KMS-11 (cell line): ENCODE measurements around the gene MAPK14.

Source experiments
- H2AFZ ChIP-seq: fragments of 200-600 bp; sonication (generic); 2 replicates; pipeline ENCODE4 v1.6.1; 2016; ENCODE audit warnings: antibody characterized with exemption, mixed run types, low read depth
- H3K27ac ChIP-seq: fragments of 200-600 bp; sonication (generic); 2 replicates; pipeline ENCODE4 v1.6.1; 2016; ENCODE audit warnings: mild to moderate bottlenecking, mixed run types
- H3K27me3 ChIP-seq: fragments of 200-600 bp; sonication (generic); 2 replicates; pipeline ENCODE4 v1.6.1; 2017; ENCODE audit warnings: mild to moderate bottlenecking, low read depth, mixed run types, moderate library complexity; ENCODE audit not compliant: insufficient read depth
- H3K36me3 ChIP-seq: fragments of 200-600 bp; sonication (generic); 2 replicates; pipeline ENCODE4 v1.6.1; 2017; ENCODE audit warnings: mild to moderate bottlenecking, mixed run types; ENCODE audit not compliant: insufficient read depth
- H3K4me1 ChIP-seq: fragments of 200-600 bp; sonication (generic); 2 replicates; pipeline ENCODE4 v1.6.1; 2016; ENCODE audit warnings: mild to moderate bottlenecking, low read depth, mixed run types; ENCODE audit not compliant: poor library complexity, severe bottlenecking
- H3K4me2 ChIP-seq: fragments of 200-600 bp; sonication (generic); 2 replicates; pipeline ENCODE4 v1.7.0; 2016; ENCODE audit warnings: mild to moderate bottlenecking, mixed run types
- H3K4me3 ChIP-seq: fragments of 200-600 bp; sonication (generic); IDR thresholded peaks from 2 replicates; pipeline ENCODE4 v1.6.1; 2017; ENCODE audit warnings: low read depth, low read length, mixed read lengths; ENCODE audit not compliant: insufficient read depth
- H3K79me2 ChIP-seq: fragments of 200-600 bp; sonication (generic); 2 replicates; pipeline ENCODE4 v1.6.1; 2016; ENCODE audit warnings: low read depth, mixed run types; ENCODE audit not compliant: insufficient read depth
- H3K9ac ChIP-seq: fragments of 200-600 bp; sonication (generic); 2 replicates; pipeline ENCODE4 v1.6.1; 2016; ENCODE audit warnings: mild to moderate bottlenecking, mixed run types
- H4K20me1 ChIP-seq: fragments of 200-600 bp; sonication (generic); 2 replicates; pipeline ENCODE4 v1.6.1; 2016; ENCODE audit warnings: mild to moderate bottlenecking, mixed run types; ENCODE audit not compliant: insufficient read depth
- TF ChIP-seq, protein P1 (sequence below): fragments of 200-600 bp; sonication (generic); conservative IDR thresholded peaks from 2 replicates; pipeline ENCODE4 v1.6.1; 2017; ENCODE audit warnings: low read depth, mild to moderate bottlenecking, antibody characterized with exemption, low read length, moderate library complexity, mixed read lengths

The MAPK14 gene

DNA sequence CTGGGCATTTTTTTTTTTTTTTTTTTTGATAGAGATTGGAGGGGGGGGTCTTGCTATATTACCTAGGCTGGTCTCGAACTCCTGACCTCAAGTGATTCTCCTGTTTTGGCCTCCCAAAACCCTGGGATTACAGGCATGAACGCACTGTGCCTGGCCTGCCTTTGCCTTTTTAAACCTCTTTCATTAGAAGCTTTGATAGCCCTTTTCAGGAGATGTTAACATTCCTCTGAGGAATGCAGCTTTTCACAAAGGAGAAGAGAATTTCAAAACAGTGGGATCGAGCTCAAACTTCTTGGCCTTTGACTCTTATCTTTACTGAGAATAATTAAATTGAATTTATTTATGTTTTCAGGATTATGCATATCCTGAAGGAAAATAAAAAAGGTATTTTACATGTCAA lies 34.5 kb upstream of the MAPK14 start:
- H3K27me3 ChIP-seq: no peaks in the 10 kb centered on the region
- TF ChIP-seq, protein P1, sequence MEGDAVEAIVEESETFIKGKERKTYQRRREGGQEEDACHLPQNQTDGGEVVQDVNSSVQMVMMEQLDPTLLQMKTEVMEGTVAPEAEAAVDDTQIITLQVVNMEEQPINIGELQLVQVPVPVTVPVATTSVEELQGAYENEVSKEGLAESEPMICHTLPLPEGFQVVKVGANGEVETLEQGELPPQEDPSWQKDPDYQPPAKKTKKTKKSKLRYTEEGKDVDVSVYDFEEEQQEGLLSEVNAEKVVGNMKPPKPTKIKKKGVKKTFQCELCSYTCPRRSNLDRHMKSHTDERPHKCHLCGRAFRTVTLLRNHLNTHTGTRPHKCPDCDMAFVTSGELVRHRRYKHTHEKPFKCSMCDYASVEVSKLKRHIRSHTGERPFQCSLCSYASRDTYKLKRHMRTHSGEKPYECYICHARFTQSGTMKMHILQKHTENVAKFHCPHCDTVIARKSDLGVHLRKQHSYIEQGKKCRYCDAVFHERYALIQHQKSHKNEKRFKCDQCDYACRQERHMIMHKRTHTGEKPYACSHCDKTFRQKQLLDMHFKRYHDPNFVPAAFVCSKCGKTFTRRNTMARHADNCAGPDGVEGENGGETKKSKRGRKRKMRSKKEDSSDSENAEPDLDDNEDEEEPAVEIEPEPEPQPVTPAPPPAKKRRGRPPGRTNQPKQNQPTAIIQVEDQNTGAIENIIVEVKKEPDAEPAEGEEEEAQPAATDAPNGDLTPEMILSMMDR: no peak
- no peaks in the 10 kb centered on the region for H3K36me3 ChIP-seq
- no peaks in the 10 kb centered on the region for H3K79me2 ChIP-seq
- no peak overlapping the region for H3K4me3 ChIP-seq
- no peak overlapping the region for H3K27ac ChIP-seq
- no peak overlapping the region for H3K4me2 ChIP-seq
- no peak overlapping the region for H2AFZ ChIP-seq
- no peaks in the 10 kb centered on the region for H3K4me1 ChIP-seq
- H3K9ac ChIP-seq: no peak overlapping the region
- no peaks in the 10 kb centered on the region for H4K20me1 ChIP-seq

GRCh38 chr6:36000451-36000850 lies 27.2 kb upstream of the MAPK14 start:
- no peak overlapping the region for H2AFZ ChIP-seq
- H3K4me3 ChIP-seq: no peak overlapping the region
- H3K4me1 ChIP-seq: no peaks in the 10 kb centered on the region
- H3K4me2 ChIP-seq: no peak overlapping the region
- no peak overlapping the region for H3K9ac ChIP-seq
- H3K27ac ChIP-seq: no peak overlapping the region
- TF ChIP-seq, protein P1: no peak
- no peaks in the 10 kb centered on the region for H3K27me3 ChIP-seq
- no peaks in the 10 kb centered on the region for H3K36me3 ChIP-seq
- H3K79me2 ChIP-seq: no peaks in the 10 kb centered on the region
- H4K20me1 ChIP-seq: no peaks in the 10 kb centered on the region

GRCh38 chr6:36015666-36016065 lies 11.9 kb upstream of the MAPK14 start:
- no peaks in the 10 kb centered on the region for H4K20me1 ChIP-seq
- H3K27ac ChIP-seq: no peak overlapping the region
- TF ChIP-seq, protein P1: no peak
- no peaks in the 10 kb centered on the region for H3K36me3 ChIP-seq
- H3K27me3 ChIP-seq: no peaks in the 10 kb centered on the region
- no peak overlapping the region for H2AFZ ChIP-seq
- H3K4me1 ChIP-seq: no peaks in the 10 kb centered on the region
- no peak overlapping the region for H3K4me3 ChIP-seq
- no peak overlapping the region for H3K9ac ChIP-seq
- no peaks in the 10 kb centered on the region for H3K79me2 ChIP-seq
- H3K4me2 ChIP-seq: no peak overlapping the region

- Histone ChIP-seq H2AFZ (no peak overlapping the region), H3K27ac (no peak overlapping the region), H3K4me1 (no peaks in the 10 kb centered on the region), H3K4me2 (no peak overlapping the region), H3K79me2 (no peaks in the 10 kb centered on the region), H3K36me3 (no peaks in the 10 kb centered on the region), H3K4me3 (no peak overlapping the region), H4K20me1 (no peaks in the 10 kb centered on the region), H3K27me3 (no peaks in the 10 kb centered on the region), H3K9ac (no peak overlapping the region)
- TF ChIP-seq, protein P1: no peak
These were observed 9.3 kb upstream of the MAPK14 start for GRCh38 chr6:36018339-36018738.
